ENCODE measurements around the gene MUTYH. TPM values are rescaled to one million over a fixed set of nuclear protein-coding genes. Genes with fewer than 3 reads are reported as not detected.

The MUTYH gene
- total RNA-seq, 2 donors from 2014 or later, result 19.7 to 21.8 TPM

- ATAC-seq, result no peak
- no peak for TF ChIP-seq POLR2A (IDR thresholded peaks at IDR 0.05)
- no peak for TF ChIP-seq CTCF (IDR thresholded peaks at IDR 0.05)
- H3K4me1 ChIP-seq, result no peaks in the 10 kb centered on the region
- no peak overlapping the region for H3K27ac ChIP-seq
- 88 to 97% methylated on average over 2 of the region's 2 CpGs for WGBS, 2 donors
- no peaks in the 10 kb centered on the region for H3K36me3 ChIP-seq (replicated peaks in 1 of 2; ENCODE audit: insufficient read depth in 1 of 2, low read depth in 2 of 2)
- DNase-seq, result no peak
- H3K27me3 ChIP-seq, result no peaks in the 10 kb centered on the region
- no peaks in the 10 kb centered on the region for H3K9me3 ChIP-seq
- intact Hi-C loops (cut with DNase I), result no loop called here
- no peak overlapping the region for H3K4me3 ChIP-seq
Observed at GRCh38 chr1:45381243-45381642, 41.0 kb upstream of the MUTYH start.

GRCh38 chr1:45380730-45381129, 40.5 kb upstream of the MUTYH start:
- no peak for ATAC-seq
- DNase-seq, result no peak
- intact Hi-C loops (cut with DNase I), result no loop called here
- H3K9me3 ChIP-seq, result no peaks in the 10 kb centered on the region
- no peak overlapping the region for H3K27ac ChIP-seq
- H3K27me3 ChIP-seq, result no peaks in the 10 kb centered on the region
- H3K36me3 ChIP-seq (replicated peaks in 1 of 2; ENCODE audit: insufficient read depth in 1 of 2, low read depth in 2 of 2), result no peaks in the 10 kb centered on the region
- WGBS, 2 donors, result 70 to 77% methylated on average over 1 of the region's 1 CpG
- no peak overlapping the region for H3K4me3 ChIP-seq
- H3K4me1 ChIP-seq, result no peaks in the 10 kb centered on the region
- TF ChIP-seq CTCF (IDR thresholded peaks at IDR 0.05) (no peak), POLR2A (IDR thresholded peaks at IDR 0.05) (no peak)

GRCh38 chr1:45380125-45380524, 39.9 kb upstream of the MUTYH start:
- intact Hi-C loops (cut with DNase I), result no loop called here
- H3K27me3 ChIP-seq, result no peaks in the 10 kb centered on the region
- no peak for DNase-seq
- H3K9me3 ChIP-seq, result no peaks in the 10 kb centered on the region
- no peak overlapping the region for H3K4me3 ChIP-seq
- TF ChIP-seq CTCF (IDR thresholded peaks at IDR 0.05) (no peak), POLR2A (IDR thresholded peaks at IDR 0.05) (no peak)
- 86 to 92% methylated on average over 4 of the region's 4 CpGs for WGBS, 2 donors
- no peaks in the 10 kb centered on the region for H3K36me3 ChIP-seq (replicated peaks in 1 of 2; ENCODE audit: insufficient read depth in 1 of 2, low read depth in 2 of 2)
- ATAC-seq, result no peak
- H3K27ac ChIP-seq, result no peak overlapping the region
- no peaks in the 10 kb centered on the region for H3K4me1 ChIP-seq

- TF ChIP-seq CTCF (IDR thresholded peaks at IDR 0.05) (no peak), POLR2A (IDR thresholded peaks at IDR 0.05) (no peak)
- Histone ChIP-seq H3K4me3 (no peak overlapping the region), H3K27ac (no peak overlapping the region), H3K4me1 (no peaks in the 10 kb centered on the region), H3K36me3 (replicated peaks in 1 of 2; ENCODE audit: insufficient read depth in 1 of 2, low read depth in 2 of 2) (no peaks in the 10 kb centered on the region), H3K9me3 (no peaks in the 10 kb centered on the region), H3K27me3 (no peaks in the 10 kb centered on the region)
- ATAC-seq (no peak), DNase-seq (no peak)
- intact Hi-C loops (cut with DNase I), result no loop called here
- 92 to 94% methylated on average over 6 of the region's 6 CpGs for WGBS, 2 donors
Observed at GRCh38 chr1:45379524-45379923, 39.3 kb upstream of the MUTYH start.

- TF ChIP-seq POLR2A (IDR thresholded peaks at IDR 0.05) (no peak), CTCF (IDR thresholded peaks at IDR 0.05) (no peak)
- intact Hi-C loops (cut with DNase I), result no loop called here
- H3K4me3 ChIP-seq, result no peak overlapping the region
- no peaks in the 10 kb centered on the region for H3K36me3 ChIP-seq (replicated peaks in 1 of 2; ENCODE audit: insufficient read depth in 1 of 2, low read depth in 2 of 2)
- ATAC-seq (no peak), DNase-seq (no peak)
- H3K4me1 ChIP-seq, result no peaks in the 10 kb centered on the region
- H3K9me3 ChIP-seq, result no peaks in the 10 kb centered on the region
- no peak overlapping the region for H3K27ac ChIP-seq
- H3K27me3 ChIP-seq, result no peaks in the 10 kb centered on the region
Observed at GRCh38 chr1:45378184-45378583, 37.9 kb upstream of the MUTYH start.
